H1 (cell line): ENCODE measurements around the gene ARHGAP22. TPM values are rescaled to one million over a fixed set of nuclear protein-coding genes. Genes with fewer than 3 reads are reported as not detected.

Experiments
- CTCF ChIA-PET: fragments of 300-600 bp; sonication (Branson Sonifier 250); formaldehyde crosslinking; loops from one replicate; lab custom pipeline; 2021; ENCODE audit not compliant: partially characterized antibody; lab: Charles Lee
- POLR2A ChIA-PET: fragments of 300-600 bp; sonication (Branson Sonifier 250); formaldehyde crosslinking; loops from one replicate; lab custom pipeline; 2021; ENCODE audit warnings: inconsistent platforms; ENCODE audit not compliant: partially characterized antibody; lab: Charles Lee
- DNase-seq, 2 experiments: peaks; one replicate each; pipeline versions ENCODE4 v3.0.0 to v3.0.0-alpha.2; 2010 to 2022; ENCODE audit warnings: low spot score in 2 of 2, low read depth in 1 of 2, mixed read lengths in 1 of 2
- FAIRE-seq: peaks from 2 replicates; lab custom pipeline; 2011; peaks lifted over from hg19 to GRCh38; lab: Jason Lieb, UNC
- H2AFZ ChIP-seq: 2 replicates; pipeline ENCODE4 v1.8.1; 2012; ENCODE audit warnings: low read length, inconsistent platforms
- H2AK5ac ChIP-seq: 2 replicates; pipeline ENCODE4 v1.6.1; 2013; ENCODE audit warnings: low read depth, low read length
- H2BK120ac ChIP-seq: replicated peaks from 2 replicates; pipeline ENCODE3; 2013; ENCODE audit warnings: low read depth, low read length, inconsistent platforms
- H2BK12ac ChIP-seq: 2 replicates; pipeline ENCODE4 v1.6.1; 2013; ENCODE audit warnings: low read depth, low read length
- H2BK15ac ChIP-seq: 2 replicates; pipeline ENCODE4 v1.6.1; 2013; ENCODE audit warnings: low read length
- H2BK20ac ChIP-seq: 2 replicates; pipeline ENCODE4 v1.6.1; 2013; ENCODE audit warnings: low read length
- H2BK5ac ChIP-seq: 2 replicates; pipeline ENCODE4 v1.6.1; 2013; ENCODE audit warnings: low read depth, low read length
- H3K14ac ChIP-seq: 2 replicates; pipeline ENCODE4 v1.6.1; 2013; ENCODE audit warnings: inconsistent platforms; ENCODE audit not compliant: insufficient read length
- H3K18ac ChIP-seq: 2 replicates; pipeline ENCODE4 v1.6.1; 2013; ENCODE audit warnings: low read length; ENCODE audit errors: extremely low read depth
- H3K23ac ChIP-seq: 2 replicates; pipeline ENCODE4 v1.6.1; 2013; ENCODE audit warnings: inconsistent platforms; ENCODE audit not compliant: insufficient read length
- H3K23me2 ChIP-seq: 2 replicates; pipeline ENCODE4 v1.6.1; 2013; ENCODE audit warnings: low read depth, low read length
- H3K27ac ChIP-seq: 2 replicates; pipeline ENCODE4 v1.6.1; 2011; ENCODE audit warnings: low read depth, low read length, inconsistent platforms
- H3K27me3 ChIP-seq, 4 experiments: replicated peaks in 1 of 4; 1 replicate in 1 of 4; 2 replicates in 3 of 4; pipeline versions ENCODE4 v1.6.1 to v1.8.1; 2011 to 2013; ENCODE audit warnings: low read length in 3 of 4, mild to moderate bottlenecking in 3 of 4, inconsistent platforms in 2 of 4, mixed read lengths in 2 of 4, moderate library complexity in 1 of 4; ENCODE audit not compliant: control insufficient read depth in 3 of 4, insufficient read depth in 3 of 4; ENCODE audit errors: extremely low read depth in 1 of 4
- H3K36me3 ChIP-seq, 4 experiments: 2 replicates each; pipeline versions ENCODE4 v1.6.1 to v1.8.1; 2011 to 2013; ENCODE audit warnings: mild to moderate bottlenecking in 4 of 4, low read length in 3 of 4, moderate library complexity in 2 of 4, control low read depth in 1 of 4, inconsistent platforms in 1 of 4; ENCODE audit not compliant: insufficient read depth in 4 of 4, control insufficient read depth in 2 of 4
- H3K4ac ChIP-seq: replicated peaks from 2 replicates; pipeline ENCODE3; 2013; ENCODE audit warnings: low read length, low read depth, mixed read lengths, inconsistent platforms; ENCODE audit not compliant: insufficient read length
- H3K4me1 ChIP-seq, 4 experiments: replicated peaks in 1 of 4; 1 replicate in 1 of 4; 2 replicates in 3 of 4; pipeline versions ENCODE4 v1.6.1 to v1.8.1; 2011 to 2013; ENCODE audit warnings: low read length in 3 of 4, inconsistent platforms in 2 of 4, mixed read lengths in 1 of 4; ENCODE audit not compliant: insufficient read depth in 4 of 4, control insufficient read depth in 3 of 4
- H3K4me2 ChIP-seq, 2 experiments: 2 replicates each; pipeline versions ENCODE4 v1.6.1 to v1.8.1; 2011 to 2013; ENCODE audit warnings: low read depth in 2 of 2, low read length in 2 of 2, control low read depth in 1 of 2, inconsistent platforms in 1 of 2, mild to moderate bottlenecking in 1 of 2; ENCODE audit not compliant: insufficient read depth in 1 of 2
- H3K4me3 ChIP-seq, 4 experiments: fragments of 200-600, 300-600 bp in 1 of 4; sonication (generic), shearing (Covaris generic), sonication (Bioruptor Twin) in 1 of 4; 2 replicates each; pipeline versions ENCODE4 v1.5.1 to v1.8.1; 2011 to 2016; ENCODE audit warnings: low read length in 4 of 4, low read depth in 3 of 4, control low read depth in 2 of 4, inconsistent platforms in 2 of 4, mild to moderate bottlenecking in 2 of 4, mixed read lengths in 1 of 4, moderate library complexity in 1 of 4; ENCODE audit not compliant: insufficient read depth in 2 of 4; ENCODE audit errors: extremely low read depth in 1 of 4
- H3K56ac ChIP-seq: replicated peaks from 2 replicates; pipeline ENCODE3; 2013; ENCODE audit warnings: low read depth, mild to moderate bottlenecking, mixed read lengths, low read length, inconsistent platforms; ENCODE audit not compliant: insufficient read length
- H3K79me1 ChIP-seq: 2 replicates; pipeline ENCODE4 v1.6.1; 2013; ENCODE audit warnings: low read depth, low read length, control low read depth
- H3K79me2 ChIP-seq, 2 experiments: 2 replicates each; pipeline versions ENCODE4 v1.6.1 to v1.8.1; 2012 to 2013; ENCODE audit warnings: low read length in 2 of 2, mild to moderate bottlenecking in 2 of 2, inconsistent platforms in 1 of 2; ENCODE audit not compliant: insufficient read depth in 2 of 2, control insufficient read depth in 1 of 2
- H3K9ac ChIP-seq, 4 experiments: replicated peaks in 1 of 4; 1 replicate in 1 of 4; 2 replicates in 3 of 4; pipeline versions ENCODE4 v1.6.1 to v1.8.1; 2011 to 2013; ENCODE audit warnings: low read depth in 3 of 4, low read length in 3 of 4, control low read depth in 2 of 4, mild to moderate bottlenecking in 2 of 4, moderate library complexity in 2 of 4, inconsistent platforms in 1 of 4; ENCODE audit errors: extremely low read depth in 1 of 4
- H3K9me3 ChIP-seq, 2 experiments: 2 replicates each; pipeline versions ENCODE4 v1.6.1 to v1.8.1; 2012 to 2013; ENCODE audit warnings: mild to moderate bottlenecking in 2 of 2, moderate library complexity in 2 of 2, control low read depth in 1 of 2, inconsistent platforms in 1 of 2, low read depth in 1 of 2, low read length in 1 of 2, mixed read lengths in 1 of 2; ENCODE audit not compliant: insufficient read depth in 2 of 2
- H4K20me1 ChIP-seq, 2 experiments: replicated peaks in 1 of 2; 2 replicates each; pipeline versions ENCODE3 to v1.8.1; 2011 to 2013; ENCODE audit warnings: inconsistent platforms in 2 of 2, low read length in 2 of 2, mild to moderate bottlenecking in 1 of 2; ENCODE audit not compliant: insufficient read depth in 2 of 2, control insufficient read depth in 1 of 2
- H4K5ac ChIP-seq: 2 replicates; pipeline ENCODE4 v1.6.1; 2013; ENCODE audit warnings: low read length, low read depth, mixed read lengths, inconsistent platforms; ENCODE audit not compliant: insufficient read length
- H4K8ac ChIP-seq: 2 replicates; pipeline ENCODE4 v1.8.0; 2013; ENCODE audit warnings: mild to moderate bottlenecking, moderate library complexity, low read length, inconsistent platforms; ENCODE audit not compliant: insufficient read depth; ENCODE audit errors: extremely low read depth
- H4K91ac ChIP-seq: replicated peaks from 2 replicates; pipeline ENCODE3; 2013; ENCODE audit warnings: low read length, mixed read lengths, inconsistent platforms; ENCODE audit not compliant: insufficient read length
- CBX5 ChIP-seq: fragments of 300-800, 300-1000 bp; sonication (generic); IDR thresholded peaks from 2 replicates; pipeline ENCODE4 v1.7.1; 2016; ENCODE audit warnings: antibody characterized with exemption, low read length, low read depth
- MAX ChIP-seq: IDR thresholded peaks from 2 replicates; pipeline ENCODE4 v1.6.1; 2012; ENCODE audit warnings: inconsistent platforms
- POLR2A ChIP-seq, 2 experiments: IDR thresholded peaks; 1 replicate in 1 of 2; 2 replicates in 1 of 2; pipeline ENCODE4 v1.6.1; 2011; ENCODE audit warnings: low read depth in 2 of 2, low read length in 2 of 2, mild to moderate bottlenecking in 2 of 2; ENCODE audit errors: control extremely low read depth in 1 of 2
- POLR2AphosphoS5 ChIP-seq: IDR thresholded peaks from 2 replicates; pipeline ENCODE4 v1.6.1; 2011; ENCODE audit warnings: low read depth, low read length
- WGBS, 2 experiments: shearing (Covaris generic) in 1 of 2; methylation state at CpG; one replicate each; pipeline versions ENCODE4 v1.1.6 to v1.1.7; 2013 to 2015; ENCODE audit warnings: low lambda C conversion rate in 2 of 2, mixed read lengths in 2 of 2, inconsistent platforms in 1 of 2, low coverage in 1 of 2, missing lambda C conversion rate in 1 of 2; ENCODE audit not compliant: insufficient replicate concordance in 2 of 2, insufficient coverage in 1 of 2, insufficient read length in 1 of 2; ENCODE audit errors: extremely low coverage in 1 of 2, missing lambda C conversion rate in 1 of 2; 5-methylcytosine and 5-hydroxymethylcytosine counted together
- polyA plus RNA-seq, 7 experiments: library from polyadenylated mRNA; depleted of rRNA in 3 of 7; stranded (reverse) in 5 of 7; unstranded in 2 of 7; fragments of >200 nt in 5 of 7; fragments of 200-250 nt in 2 of 7; gene quantifications; 1 replicate in 5 of 7; 2 replicates in 1 of 7; 4 replicates in 1 of 7; pipeline versions ENCODE4 v1.2.1 to v1.2.3, GENCODE V29; 2011 to 2013; ENCODE audit warnings: missing spikeins in 2 of 7, mixed read lengths in 2 of 7
- total RNA-seq: library from RNA; stranded (reverse); fragmentation: NEBNext Ultra II Directional; extraction: Animal tissue kit (Norgen Biotek cat#: 25700); gene quantifications from 2 replicates; pipeline ENCODE4 v1.2.1, GENCODE V29; 2021
- TF ChIP-seq, protein P1 (sequence below): IDR thresholded peaks from 2 replicates; pipeline ENCODE4 v1.6.1; 2011; ENCODE audit warnings: low read length, improper control_type of control experiment
- TF ChIP-seq, protein P2 (sequence below), 3 experiments: IDR thresholded peaks; 1 replicate in 2 of 3; 2 replicates in 1 of 3; pipeline versions ENCODE4 v1.5.1 to v1.6.1; 2011; ENCODE audit warnings: low read length in 3 of 3, mild to moderate bottlenecking in 3 of 3, inconsistent platforms in 2 of 3, low read depth in 1 of 3, moderate library complexity in 1 of 3; ENCODE audit not compliant: insufficient read depth in 1 of 3; ENCODE audit errors: control extremely low read depth in 1 of 3

The ARHGAP22 gene
- total and polyA plus RNA-seq, 2 of the 8 experiments (the other 6 are each of a cell fraction or from before 2014, with no cell fraction given): 3.6 to 11.2 TPM

GRCh38 chr10:48465860-48466521, 138.9 kb downstream of the ARHGAP22 start:
- H2AK5ac ChIP-seq: no peak overlapping the region
- peaks cover 4% of the 10 kb centered on the region; the same call in 1 of the 2 replicates for H3K23me2 ChIP-seq
- 0 out of 2 replicates have a peak overlapping the region, but pooled peaks have one; percentile 72 for H2BK15ac ChIP-seq
- no peak overlapping the region for H3K14ac ChIP-seq
- no peak overlapping the region for H2BK120ac ChIP-seq
- H2AFZ ChIP-seq: no peak overlapping the region
- no peak overlapping the region for H2BK20ac ChIP-seq
- no peak overlapping the region; a peak in 1 of 7 replicates for H3K9ac ChIP-seq
- H3K9me3 ChIP-seq: no peaks in the 10 kb centered on the region
- WGBS, 2 experiments: 60% methylated on average over 20 of the region's 42 CpGs; no CpG with 5 or more reads in 1 of the 2 experiments
- H3K18ac ChIP-seq: peak overlapping the region; percentile 60; the same call in 1 of the 2 replicates
- no peaks in the 10 kb centered on the region for H3K79me2 ChIP-seq
- FAIRE-seq (no peak), DNase-seq (peak in 1 of 2 experiments; percentile 55)
- H3K4ac ChIP-seq: peak overlapping the region; percentile 22
- H3K23ac ChIP-seq: no peak overlapping the region
- CTCF ChIA-PET: interaction anchor here (0.7 to 12.6 kb wide), 13 partner anchors 10 to 192 kb away, joined by 3 to 112 read pairs (median 4); no protein-coding TSS in a partner anchor
- H3K4me2 ChIP-seq: peak overlapping the region; percentile 76 to 80
- H2BK12ac ChIP-seq: no peak overlapping the region
- H4K91ac ChIP-seq: no peak overlapping the region
- peak overlapping the region; percentile 85 for H4K8ac ChIP-seq
- H2BK5ac ChIP-seq: no peak overlapping the region
- no peak overlapping the region for H4K5ac ChIP-seq
- peaks cover 0 to 12% (median 8%) of the 10 kb centered on the region in 4 experiments; a peak in 4 of 7 replicates for H3K27me3 ChIP-seq
- peak overlapping the region; percentile 34 to 56 (median 42) for H3K4me3 ChIP-seq
- H3K27ac ChIP-seq: no peak overlapping the region
- H4K20me1 ChIP-seq: peaks cover 0 to 8% of the 10 kb centered on the region in 2 experiments
- H3K56ac ChIP-seq: no peak overlapping the region
- no peaks in the 10 kb centered on the region for H3K36me3 ChIP-seq
- POLR2A ChIA-PET: interaction anchor here (0.8 kb wide), 1 partner anchor 10 kb away, joined by 4 read pairs; no protein-coding TSS in a partner anchor
- no peaks in the 10 kb centered on the region for H3K79me1 ChIP-seq
- peaks cover 3 to 24% (median 17%) of the 10 kb centered on the region in 4 experiments; a peak in 6 of 7 replicates for H3K4me1 ChIP-seq
- TF ChIP-seq CBX5 (no peak), POLR2A (IDR thresholded peaks at IDR 0.05; ENCODE audit: control extremely low read depth in 1 of 2, low read depth in 2 of 2, low read length in 2 of 2) (no peak), POLR2AphosphoS5 (no peak), MAX (0 out of 2 replicates have a peak, but pooled peaks have one; percentile 4)
- TF ChIP-seq, protein P1, sequence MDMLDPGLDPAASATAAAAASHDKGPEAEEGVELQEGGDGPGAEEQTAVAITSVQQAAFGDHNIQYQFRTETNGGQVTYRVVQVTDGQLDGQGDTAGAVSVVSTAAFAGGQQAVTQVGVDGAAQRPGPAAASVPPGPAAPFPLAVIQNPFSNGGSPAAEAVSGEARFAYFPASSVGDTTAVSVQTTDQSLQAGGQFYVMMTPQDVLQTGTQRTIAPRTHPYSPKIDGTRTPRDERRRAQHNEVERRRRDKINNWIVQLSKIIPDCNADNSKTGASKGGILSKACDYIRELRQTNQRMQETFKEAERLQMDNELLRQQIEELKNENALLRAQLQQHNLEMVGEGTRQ: no peak
- TF ChIP-seq, protein P2, sequence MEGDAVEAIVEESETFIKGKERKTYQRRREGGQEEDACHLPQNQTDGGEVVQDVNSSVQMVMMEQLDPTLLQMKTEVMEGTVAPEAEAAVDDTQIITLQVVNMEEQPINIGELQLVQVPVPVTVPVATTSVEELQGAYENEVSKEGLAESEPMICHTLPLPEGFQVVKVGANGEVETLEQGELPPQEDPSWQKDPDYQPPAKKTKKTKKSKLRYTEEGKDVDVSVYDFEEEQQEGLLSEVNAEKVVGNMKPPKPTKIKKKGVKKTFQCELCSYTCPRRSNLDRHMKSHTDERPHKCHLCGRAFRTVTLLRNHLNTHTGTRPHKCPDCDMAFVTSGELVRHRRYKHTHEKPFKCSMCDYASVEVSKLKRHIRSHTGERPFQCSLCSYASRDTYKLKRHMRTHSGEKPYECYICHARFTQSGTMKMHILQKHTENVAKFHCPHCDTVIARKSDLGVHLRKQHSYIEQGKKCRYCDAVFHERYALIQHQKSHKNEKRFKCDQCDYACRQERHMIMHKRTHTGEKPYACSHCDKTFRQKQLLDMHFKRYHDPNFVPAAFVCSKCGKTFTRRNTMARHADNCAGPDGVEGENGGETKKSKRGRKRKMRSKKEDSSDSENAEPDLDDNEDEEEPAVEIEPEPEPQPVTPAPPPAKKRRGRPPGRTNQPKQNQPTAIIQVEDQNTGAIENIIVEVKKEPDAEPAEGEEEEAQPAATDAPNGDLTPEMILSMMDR (IDR thresholded peaks at IDR 0.05; ENCODE audit: control extremely low read depth in 1 of 3, insufficient read depth in 1 of 3, low read depth in 1 of 3, low read length in 3 of 3): no peak
